T-helper 2 cell treated with Interferon-gamma antibody and Interleukin-4, amounts not matched to agents 100 ng/mL and 5 ng/mL, for 36 hours (primary cell): Measurements from ENCODE around the gene KRTAP12-4. TPM values are rescaled to one million over a fixed set of nuclear protein-coding genes. Genes with fewer than 3 reads are reported as not detected.
"Not testable (repeated sequence)": the region's sequence is repeated elsewhere in the genome, so short reads cannot be mapped to it uniquely, and the experiment has no call there.

Source experiments
- intact Hi-C: fragments of 100-400 bp; cut with micrococcal nuclease; formaldehyde crosslinking; loops from one replicate; pipeline ENCODE4 v1.15.1; 2023
- total RNA-seq: library from RNA; stranded (reverse); gene quantifications from 2 replicates; pipeline ENCODE4 v1.2.3, GENCODE V29; 2022

KRTAP12-4 gene
- total RNA-seq, 1 donor from 2014 or later, result not detected

GRCh38 chr21:44687671-44688070 is 33.2 kb upstream of the KRTAP12-4 start:
- intact Hi-C loops, result no loop called here

GRCh38 chr21:44686843-44687561 is 32.5 kb upstream of the KRTAP12-4 start:
- intact Hi-C loops, result no loop called here

- intact Hi-C loops, result no loop called here
These were observed 31.7 kb upstream of the KRTAP12-4 start for GRCh38 chr21:44686000-44686781.

- intact Hi-C loops, result not testable (repeated sequence)
These were observed 30.6 kb upstream of the KRTAP12-4 start for GRCh38 chr21:44685050-44685449.

- intact Hi-C loops, result no loop called here
These were observed 30.0 kb upstream of the KRTAP12-4 start for GRCh38 chr21:44684483-44684882.

GRCh38 chr21:44684077-44684476 is 29.6 kb upstream of the KRTAP12-4 start:
- intact Hi-C loops, result no loop called here

- intact Hi-C loops, result no loop called here
These were observed 28.2 kb upstream of the KRTAP12-4 start for GRCh38 chr21:44682580-44683151.

GRCh38 chr21:44681861-44682579 is 27.6 kb upstream of the KRTAP12-4 start, which contains the start of gene KRTAP12-1:
KRTAP12-1 (minus strand) TSS chr21:44682163; CDS start chr21:44682123, 40 bp downstream.
- intact Hi-C loops, result no loop called here

GRCh38 chr21:44681152-44681551 is 26.7 kb upstream of the KRTAP12-4 start:
- intact Hi-C loops, result no loop called here

- intact Hi-C loops, result no loop called here
These were observed 23.4 kb upstream of the KRTAP12-4 start for GRCh38 chr21:44677881-44678280.

- intact Hi-C loops, result no loop called here
These were observed 17.5 kb upstream of the KRTAP12-4 start for GRCh38 chr21:44671911-44672310.

- intact Hi-C loops, result no loop called here
These were observed 16.4 kb upstream of the KRTAP12-4 start for GRCh38 chr21:44670642-44671432.

- intact Hi-C loops, result no loop called here
These were observed 13.2 kb upstream of the KRTAP12-4 start for GRCh38 chr21:44667612-44668011.

GRCh38 chr21:44666401-44667320 is 12.2 kb upstream of the KRTAP12-4 start, which contains the start of gene KRTAP12-2:
KRTAP12-2 (minus strand) TSS chr21:44666927; CDS start chr21:44666886, 41 bp downstream.
- intact Hi-C loops, result no loop called here

GRCh38 chr21:44664691-44665090 is 10.2 kb upstream of the KRTAP12-4 start:
- intact Hi-C loops, result no loop called here

- intact Hi-C loops, result not testable (repeated sequence)
These were observed 7.1 kb upstream of the KRTAP12-4 start for GRCh38 chr21:44661567-44661966.

- intact Hi-C loops, result no loop called here
These were observed 4.6 kb upstream of the KRTAP12-4 start for GRCh38 chr21:44658913-44659595.

- intact Hi-C loops, result no loop called here
These were observed 4.1 kb upstream of the KRTAP12-4 start for GRCh38 chr21:44658541-44658910.
